Panc1 (cell line): ENCODE data around the gene C9orf57.

Experiments
- CTCF ChIP-seq: fragments of 450-650 bp; IDR thresholded peaks from 2 replicates; pipeline ENCODE4 v1.5.1; 2017; ENCODE audit warnings: mild to moderate bottlenecking
- POLR2AphosphoS5 ChIP-seq: IDR thresholded peaks from 2 replicates; pipeline ENCODE4 v1.6.1; 2012; ENCODE audit warnings: mild to moderate bottlenecking, low read depth, low read length, moderate library complexity
- SIN3A ChIP-seq: IDR thresholded peaks from 2 replicates; pipeline ENCODE4 v1.6.1; 2012; ENCODE audit warnings: low read depth, mild to moderate bottlenecking, low read length, moderate library complexity, borderline replicate concordance; ENCODE audit not compliant: insufficient read depth
- TF ChIP-seq, protein P1 (sequence below), 2 experiments: IDR thresholded peaks; 2 replicates each; pipeline ENCODE4 v1.6.1; 2011 to 2012; ENCODE audit warnings: low read depth in 2 of 2, control low read depth in 1 of 2, low read length in 1 of 2, mild to moderate bottlenecking in 1 of 2, moderate library complexity in 1 of 2; ENCODE audit not compliant: insufficient read depth in 1 of 2

GRCh38 chr9:72065076-72065475 lies 4.7 kb upstream of the C9orf57 start:
- TF ChIP-seq SIN3A: no peak
- TF ChIP-seq CTCF: no peak
- no peak for TF ChIP-seq POLR2AphosphoS5
- TF ChIP-seq, protein P1, sequence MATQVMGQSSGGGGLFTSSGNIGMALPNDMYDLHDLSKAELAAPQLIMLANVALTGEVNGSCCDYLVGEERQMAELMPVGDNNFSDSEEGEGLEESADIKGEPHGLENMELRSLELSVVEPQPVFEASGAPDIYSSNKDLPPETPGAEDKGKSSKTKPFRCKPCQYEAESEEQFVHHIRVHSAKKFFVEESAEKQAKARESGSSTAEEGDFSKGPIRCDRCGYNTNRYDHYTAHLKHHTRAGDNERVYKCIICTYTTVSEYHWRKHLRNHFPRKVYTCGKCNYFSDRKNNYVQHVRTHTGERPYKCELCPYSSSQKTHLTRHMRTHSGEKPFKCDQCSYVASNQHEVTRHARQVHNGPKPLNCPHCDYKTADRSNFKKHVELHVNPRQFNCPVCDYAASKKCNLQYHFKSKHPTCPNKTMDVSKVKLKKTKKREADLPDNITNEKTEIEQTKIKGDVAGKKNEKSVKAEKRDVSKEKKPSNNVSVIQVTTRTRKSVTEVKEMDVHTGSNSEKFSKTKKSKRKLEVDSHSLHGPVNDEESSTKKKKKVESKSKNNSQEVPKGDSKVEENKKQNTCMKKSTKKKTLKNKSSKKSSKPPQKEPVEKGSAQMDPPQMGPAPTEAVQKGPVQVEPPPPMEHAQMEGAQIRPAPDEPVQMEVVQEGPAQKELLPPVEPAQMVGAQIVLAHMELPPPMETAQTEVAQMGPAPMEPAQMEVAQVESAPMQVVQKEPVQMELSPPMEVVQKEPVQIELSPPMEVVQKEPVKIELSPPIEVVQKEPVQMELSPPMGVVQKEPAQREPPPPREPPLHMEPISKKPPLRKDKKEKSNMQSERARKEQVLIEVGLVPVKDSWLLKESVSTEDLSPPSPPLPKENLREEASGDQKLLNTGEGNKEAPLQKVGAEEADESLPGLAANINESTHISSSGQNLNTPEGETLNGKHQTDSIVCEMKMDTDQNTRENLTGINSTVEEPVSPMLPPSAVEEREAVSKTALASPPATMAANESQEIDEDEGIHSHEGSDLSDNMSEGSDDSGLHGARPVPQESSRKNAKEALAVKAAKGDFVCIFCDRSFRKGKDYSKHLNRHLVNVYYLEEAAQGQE (IDR thresholded peaks at IDR 0.05; ENCODE audit: insufficient read depth in 1 of 2, low read depth in 2 of 2, low read length in 1 of 2): no peak
